ENCODE results near the gene PEX16. TPM values are rescaled to one million over a fixed set of nuclear protein-coding genes. Genes with fewer than 3 reads are reported as not detected.

Gene PEX16
- total RNA-seq, 1 experiment from 2014 or later, result 35.8 TPM

DNA sequence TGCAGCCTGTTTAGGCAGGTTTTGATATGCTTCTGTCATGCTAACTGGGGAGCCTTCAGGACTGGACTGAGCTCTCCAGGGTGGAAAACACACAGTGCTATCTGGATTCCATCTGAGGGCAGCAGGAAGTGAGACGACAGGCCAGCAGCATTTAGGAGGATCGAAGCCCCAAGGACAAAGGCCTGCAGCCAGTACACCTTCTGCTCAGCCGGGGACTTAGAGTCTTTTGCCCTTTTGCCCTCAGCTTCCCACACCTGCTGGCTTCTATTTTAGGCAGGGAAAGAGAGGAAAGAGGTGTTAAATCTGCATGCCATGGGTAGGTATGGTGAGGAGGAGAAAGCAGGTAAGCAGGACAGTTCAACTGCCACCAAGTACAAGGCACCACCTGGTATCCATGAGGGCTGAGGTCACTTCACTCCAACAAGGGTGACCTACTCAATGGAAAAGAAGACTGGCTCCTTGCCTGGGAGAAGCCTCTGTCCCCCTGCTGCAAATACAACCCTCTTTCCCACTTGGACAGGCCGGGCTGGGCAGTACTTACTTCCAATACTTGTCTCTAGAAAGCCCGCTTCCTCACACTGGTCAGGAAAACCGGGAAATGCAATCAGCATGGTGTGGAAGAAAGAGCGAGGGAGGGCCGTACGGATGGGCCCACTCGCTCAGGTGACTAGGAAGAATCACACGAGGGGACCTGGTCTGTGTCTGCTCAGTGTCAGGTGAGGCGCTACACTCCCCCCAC, 17.1 kb upstream of the PEX16 start:
- no TSS peak for BruUV-seq (replicated peaks)
- H3K36me3 ChIP-seq (ENCODE audit: low read depth), result 0 out of 2 replicates have a peak, but pooled peaks cover 3% of the 10 kb centered on the region
- H3K9me2 ChIP-seq (ENCODE audit: insufficient read depth), result no peaks in the 10 kb centered on the region
- no peak overlapping the region for H2AFZ ChIP-seq
- no peak for DNase-seq
- 0 out of 2 replicates have a peak, but pooled peaks cover 4% of the 10 kb centered on the region for H3K4me1 ChIP-seq (replicated peaks; ENCODE audit: insufficient read depth)
- no peaks in the 10 kb centered on the region for H3K9me3 ChIP-seq (ENCODE audit: insufficient read depth, low read depth)
- ChIA-PET POLR2A (ENCODE audit: unreplicated experiment) (no interaction called here), CTCF (interaction anchor here (0.6 kb wide), 1 partner anchor 498 kb away, joined by 3 read pairs; no protein-coding TSS in a partner anchor)
- H4K20me1 ChIP-seq (ENCODE audit: insufficient read depth), result no peaks in the 10 kb centered on the region
- H3K4me3 ChIP-seq, result no peak overlapping the region
- no peak overlapping the region for H3K4me2 ChIP-seq
- no peak overlapping the region for H3K27ac ChIP-seq
- intact Hi-C loops (cut with micrococcal nuclease; ENCODE audit: unreplicated experiment), result no loop called here
- H3F3A ChIP-seq (ENCODE audit: insufficient read depth, low read depth), result no peaks in the 10 kb centered on the region
- TF ChIP-seq, protein P1, sequence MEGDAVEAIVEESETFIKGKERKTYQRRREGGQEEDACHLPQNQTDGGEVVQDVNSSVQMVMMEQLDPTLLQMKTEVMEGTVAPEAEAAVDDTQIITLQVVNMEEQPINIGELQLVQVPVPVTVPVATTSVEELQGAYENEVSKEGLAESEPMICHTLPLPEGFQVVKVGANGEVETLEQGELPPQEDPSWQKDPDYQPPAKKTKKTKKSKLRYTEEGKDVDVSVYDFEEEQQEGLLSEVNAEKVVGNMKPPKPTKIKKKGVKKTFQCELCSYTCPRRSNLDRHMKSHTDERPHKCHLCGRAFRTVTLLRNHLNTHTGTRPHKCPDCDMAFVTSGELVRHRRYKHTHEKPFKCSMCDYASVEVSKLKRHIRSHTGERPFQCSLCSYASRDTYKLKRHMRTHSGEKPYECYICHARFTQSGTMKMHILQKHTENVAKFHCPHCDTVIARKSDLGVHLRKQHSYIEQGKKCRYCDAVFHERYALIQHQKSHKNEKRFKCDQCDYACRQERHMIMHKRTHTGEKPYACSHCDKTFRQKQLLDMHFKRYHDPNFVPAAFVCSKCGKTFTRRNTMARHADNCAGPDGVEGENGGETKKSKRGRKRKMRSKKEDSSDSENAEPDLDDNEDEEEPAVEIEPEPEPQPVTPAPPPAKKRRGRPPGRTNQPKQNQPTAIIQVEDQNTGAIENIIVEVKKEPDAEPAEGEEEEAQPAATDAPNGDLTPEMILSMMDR (conservative IDR thresholded peaks at IDR 0.05), result no peak
- TF ChIP-seq EZH2 (IDR thresholded peaks at IDR 0.05; ENCODE audit: low read depth), result no peak
- no peaks in the 10 kb centered on the region for H3K79me2 ChIP-seq (ENCODE audit: low read depth)
- H3K27me3 ChIP-seq (ENCODE audit: insufficient read depth, low read depth), result no peaks in the 10 kb centered on the region

DNA sequence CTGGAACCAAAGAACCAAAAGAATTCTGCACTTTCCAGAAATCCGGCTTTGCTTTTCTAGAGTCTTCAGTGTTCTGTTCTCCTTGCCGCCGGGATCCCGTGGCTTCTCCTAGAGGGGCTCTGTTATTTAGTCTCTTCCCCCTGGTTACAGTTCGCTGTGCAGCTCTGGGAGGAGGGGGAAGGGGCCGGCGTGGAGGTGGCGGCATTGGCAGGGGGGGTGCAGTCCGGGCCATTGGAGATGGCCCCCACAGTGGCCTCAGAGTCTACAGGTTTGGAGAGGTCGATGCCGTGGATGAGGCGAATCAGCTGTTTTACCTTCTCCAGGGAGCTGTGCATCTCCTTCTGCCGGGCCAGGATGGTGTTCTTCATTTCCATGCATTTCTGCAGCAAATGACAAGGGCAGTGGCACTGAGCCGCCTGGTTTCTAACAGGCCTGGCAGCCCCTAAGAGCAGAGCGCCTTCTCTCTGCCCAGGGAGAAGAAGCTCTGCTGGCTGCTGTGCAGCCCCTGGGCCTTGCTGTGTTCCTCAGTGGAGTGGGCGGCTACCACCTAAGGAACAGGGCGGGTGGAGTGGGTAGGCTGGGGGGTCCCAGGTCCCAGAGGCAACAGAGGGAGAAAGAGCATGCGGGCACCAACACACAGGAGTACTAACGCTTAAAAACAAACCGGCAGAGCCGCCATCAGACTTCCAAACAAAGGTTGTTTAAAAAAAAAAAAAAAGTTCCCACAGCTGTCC, 16.3 kb upstream of the PEX16 start:
- intact Hi-C loops (cut with micrococcal nuclease; ENCODE audit: unreplicated experiment), result no loop called here
- Histone ChIP-seq H3K27ac (no peak overlapping the region), H3K9me2 (ENCODE audit: insufficient read depth) (no peaks in the 10 kb centered on the region), H3K4me1 (replicated peaks; ENCODE audit: insufficient read depth) (0 out of 2 replicates have a peak, but pooled peaks cover 4% of the 10 kb centered on the region), H3K27me3 (ENCODE audit: insufficient read depth, low read depth) (no peaks in the 10 kb centered on the region), H3K4me3 (no peak overlapping the region), H2AFZ (no peak overlapping the region), H3K9me3 (ENCODE audit: insufficient read depth, low read depth) (no peaks in the 10 kb centered on the region), H3K36me3 (ENCODE audit: low read depth) (0 out of 2 replicates have a peak, but pooled peaks cover 3% of the 10 kb centered on the region), H3K79me2 (ENCODE audit: low read depth) (no peaks in the 10 kb centered on the region), H3F3A (ENCODE audit: insufficient read depth, low read depth) (no peaks in the 10 kb centered on the region), H3K4me2 (no peak overlapping the region), H4K20me1 (ENCODE audit: insufficient read depth) (0 out of 2 replicates have a peak, but pooled peaks cover 4% of the 10 kb centered on the region)
- no TSS peak for BruUV-seq (replicated peaks)
- ChIA-PET POLR2A (ENCODE audit: unreplicated experiment) (no interaction called here), CTCF (interaction anchor here (0.6 kb wide), 1 partner anchor 499 kb away, joined by 3 read pairs; no protein-coding TSS in a partner anchor)
- DNase-seq, result no peak
- TF ChIP-seq, protein P1 (conservative IDR thresholded peaks at IDR 0.05), result no peak
- TF ChIP-seq EZH2 (IDR thresholded peaks at IDR 0.05; ENCODE audit: low read depth), result no peak

DNA sequence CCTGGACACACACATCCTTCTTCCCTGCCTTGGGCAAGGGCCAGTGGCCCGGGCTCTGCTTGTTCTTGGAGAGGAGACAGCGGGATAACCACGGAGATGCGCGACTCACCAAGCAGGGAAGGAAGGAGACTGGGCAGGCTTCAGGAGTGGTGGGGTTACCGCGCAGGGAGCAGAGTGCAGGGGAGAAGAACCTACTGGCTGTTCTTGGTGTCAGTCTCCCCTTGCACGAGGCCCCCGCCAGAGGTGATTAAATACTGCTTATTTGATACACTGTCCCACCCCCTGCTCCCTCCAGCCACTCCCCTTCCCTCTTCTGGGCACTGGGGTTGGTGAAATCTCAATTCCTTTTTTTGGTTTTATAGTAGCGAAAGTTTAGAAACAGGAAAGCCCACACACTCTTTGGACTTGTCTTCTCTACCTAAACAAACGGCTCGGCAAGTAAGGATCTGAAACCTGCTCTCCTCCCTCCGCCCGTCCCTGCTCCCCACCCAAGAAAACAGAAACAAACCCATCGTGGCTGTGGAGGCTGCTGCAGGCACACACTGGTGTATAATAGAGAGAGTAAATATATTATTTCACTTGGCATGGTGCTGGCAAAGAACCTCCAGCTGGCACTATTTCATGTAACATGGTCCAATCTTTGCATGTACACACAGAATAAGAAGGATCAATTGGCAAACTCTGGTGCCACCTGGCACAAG, 15.6 kb upstream of the PEX16 start:
- ChIA-PET POLR2A (ENCODE audit: unreplicated experiment) (no interaction called here), CTCF (interaction anchor here (0.6 kb wide), 1 partner anchor 18 kb away, joined by 3 read pairs; no protein-coding TSS in a partner anchor)
- H2AFZ ChIP-seq, result no peak overlapping the region
- no peaks in the 10 kb centered on the region for H3K9me3 ChIP-seq (ENCODE audit: insufficient read depth, low read depth)
- H4K20me1 ChIP-seq (ENCODE audit: insufficient read depth), result 0 out of 2 replicates have a peak, but pooled peaks cover 4% of the 10 kb centered on the region
- H3F3A ChIP-seq (ENCODE audit: insufficient read depth, low read depth), result no peaks in the 10 kb centered on the region
- no peaks in the 10 kb centered on the region for H3K27me3 ChIP-seq (ENCODE audit: insufficient read depth, low read depth)
- H3K79me2 ChIP-seq (ENCODE audit: low read depth), result no peaks in the 10 kb centered on the region
- TF ChIP-seq, protein P1 (conservative IDR thresholded peaks at IDR 0.05), result no peak
- no peak for TF ChIP-seq EZH2 (IDR thresholded peaks at IDR 0.05; ENCODE audit: low read depth)
- TSS peak; percentile 10 for BruUV-seq (replicated peaks)
- intact Hi-C loops (cut with micrococcal nuclease; ENCODE audit: unreplicated experiment), result no loop called here
- no peak overlapping the region for H3K4me3 ChIP-seq
- H3K4me2 ChIP-seq, result no peak overlapping the region
- 0 out of 2 replicates have a peak, but pooled peaks cover 3% of the 10 kb centered on the region for H3K36me3 ChIP-seq (ENCODE audit: low read depth)
- 0 out of 2 replicates have a peak, but pooled peaks cover 4% of the 10 kb centered on the region for H3K4me1 ChIP-seq (replicated peaks; ENCODE audit: insufficient read depth)
- DNase-seq, result no peak
- H3K27ac ChIP-seq, result no peak overlapping the region
- no peaks in the 10 kb centered on the region for H3K9me2 ChIP-seq (ENCODE audit: insufficient read depth)

Measured in PC-9 (cell line).